RWPE1 (cell line): ENCODE measurements around the gene GATB.

Experiments used
- CTCF ChIA-PET: fragments of 350-600 bp; sonication (Branson Sonifier 250); formaldehyde crosslinking; extraction: SDS; loops from one replicate; lab custom pipeline; 2021; lab: Yijun Ruan, JAX
- POLR2A ChIA-PET: fragments of 400-600 bp; formaldehyde crosslinking; extraction: SDS; loops from one replicate; lab custom pipeline; 2020; ENCODE audit warnings: antibody characterized with exemption; ENCODE audit not compliant: low non-redundant PET; lab: Yijun Ruan, JAX
- DNase-seq: peaks from one replicate; pipeline ENCODE4 v3.0.0; 2012; ENCODE audit warnings: low spot score
- H3K27ac ChIP-seq: fragments of 450-650 bp; 2 replicates; pipeline ENCODE4 v1.5.1; 2017
- CTCF ChIP-seq: fragments of 450-650 bp; conservative IDR thresholded peaks from 2 replicates; pipeline ENCODE4 v1.5.1; 2017; ENCODE audit warnings: low read depth, mild to moderate bottlenecking

Gene GATB

GRCh38 chr4:151768835-151769234 is 8.0 kb upstream of the GATB start:
- ChIA-PET CTCF (no interaction called here), POLR2A (no interaction called here)
- no peak overlapping the region for H3K27ac ChIP-seq
- DNase-seq, result no peak
- no peak for TF ChIP-seq CTCF

- ChIA-PET CTCF (interaction anchor here (1.8 kb wide), 1 partner anchor 36 kb away, joined by 4 read pairs; no protein-coding TSS in a partner anchor), POLR2A (no interaction called here)
- DNase-seq, result no peak
- H3K27ac ChIP-seq, result no peak overlapping the region
- TF ChIP-seq CTCF, result no peak
Observed at GRCh38 chr4:151766691-151767090, 5.9 kb upstream of the GATB start.

GRCh38 chr4:151760002-151760401 is 805 bp downstream of the GATB start:
- TF ChIP-seq CTCF, result no peak
- no peak overlapping the region for H3K27ac ChIP-seq
- peak; percentile 5 for DNase-seq
- POLR2A ChIA-PET, result no interaction called here
- CTCF ChIA-PET, result no interaction called here

- CTCF ChIA-PET, result interaction anchor here (0.7 kb wide), 2 partner anchors 10 to 128 kb away, joined by 3 read pairs; no protein-coding TSS in a partner anchor
- TF ChIP-seq CTCF, result no peak
- POLR2A ChIA-PET, result no interaction called here
- no peak overlapping the region for H3K27ac ChIP-seq
- DNase-seq, result peak; percentile 77
Observed at GRCh38 chr4:151753056-151753455, 7.8 kb downstream of the GATB start.

GRCh38 chr4:151750156-151750555 is 10.7 kb downstream of the GATB start:
- no peak for TF ChIP-seq CTCF
- no peak overlapping the region for H3K27ac ChIP-seq
- no peak for DNase-seq
- POLR2A ChIA-PET, result interaction anchor here (0.6 kb wide), 1 partner anchor 582 kb away, joined by 3 read pairs; no protein-coding TSS in a partner anchor
- CTCF ChIA-PET, result no interaction called here

GRCh38 chr4:151745481-151746231 is 15.2 kb downstream of the GATB start:
- no peak for DNase-seq
- CTCF ChIA-PET, result interaction anchor here (0.7 kb wide), 1 partner anchor 74 kb away, joined by 3 read pairs; no protein-coding TSS in a partner anchor
- POLR2A ChIA-PET, result no interaction called here
- H3K27ac ChIP-seq, result no peak overlapping the region
- no peak for TF ChIP-seq CTCF
